Measurements from ENCODE around the gene TRIM61.
"Not testable (repeated sequence)": the region's sequence is repeated elsewhere in the genome, so short reads cannot be mapped to it uniquely, and the experiment has no call there.

TRIM61 gene

DNA sequence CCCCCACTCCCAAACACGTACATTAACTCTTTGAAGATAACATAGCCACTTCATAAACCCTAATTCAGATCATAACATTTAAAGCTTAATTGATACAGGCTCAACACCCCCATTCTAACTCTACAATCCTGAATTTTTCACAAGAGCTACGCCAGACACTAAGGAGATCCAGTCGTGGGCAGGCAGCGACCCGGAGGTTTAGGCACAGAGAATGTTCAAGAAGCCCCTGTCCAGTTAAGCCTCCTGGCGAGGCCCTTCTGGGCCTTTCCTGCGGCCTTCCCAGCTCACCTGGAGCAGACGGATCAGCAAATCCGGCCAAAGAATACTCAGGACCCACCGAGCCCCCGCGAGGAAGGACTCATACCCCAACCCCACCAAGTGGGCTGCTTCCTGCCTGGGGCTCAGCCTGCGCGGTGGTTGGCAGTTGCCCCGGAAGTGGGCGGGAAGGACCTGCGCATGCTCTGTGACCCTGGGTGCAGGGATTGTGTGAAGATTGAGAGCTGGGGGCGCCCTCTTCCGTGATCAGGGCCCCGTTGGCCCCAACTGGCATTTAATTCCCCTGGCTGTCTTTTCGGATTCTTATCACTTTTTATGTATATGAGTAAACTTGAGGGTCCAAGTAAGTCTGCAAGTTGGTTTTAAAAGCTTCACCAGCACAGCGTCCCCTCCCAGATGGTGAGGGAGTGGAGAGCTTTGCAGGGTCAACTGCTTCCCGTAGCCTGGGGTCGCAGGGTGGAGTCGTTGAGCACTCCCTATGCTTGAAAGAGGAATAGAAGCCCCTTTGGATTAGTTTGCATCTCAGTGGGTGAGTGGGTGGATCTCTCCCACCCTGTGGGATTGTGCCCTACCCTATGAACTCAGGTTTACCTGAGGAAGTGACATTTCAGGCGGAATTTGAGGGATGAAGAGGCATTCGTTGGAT, at the start of gene TRIM61:
Gene TRIM61, minus strand, starts transcription at position 415 of the 922 bp plus-strand sequence. CDS start 7,655 bp downstream, outside the sequence.
- no peak for DNase-seq

DNA sequence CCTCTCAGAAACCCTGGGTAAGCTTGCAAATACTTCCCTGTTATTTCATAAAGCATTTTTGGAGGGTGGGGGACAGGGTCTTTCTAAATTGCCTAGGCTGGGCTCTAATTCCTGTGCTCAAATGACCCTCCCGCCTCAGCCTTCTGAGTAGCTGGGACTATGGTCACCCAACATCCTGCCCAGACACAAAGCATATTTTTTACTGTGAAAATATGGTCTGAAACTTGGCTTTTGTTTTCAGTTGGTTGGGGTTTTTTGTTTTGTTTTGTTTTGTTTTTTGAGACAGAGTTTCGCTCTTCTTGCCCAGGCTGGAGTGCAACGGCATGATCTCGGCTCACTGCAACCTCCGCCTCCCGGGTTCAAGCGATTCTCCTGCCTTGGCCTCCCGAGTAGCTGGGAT, 48.3 kb upstream of the TRIM61 start:
- DNase-seq = not testable (repeated sequence)

DNA sequence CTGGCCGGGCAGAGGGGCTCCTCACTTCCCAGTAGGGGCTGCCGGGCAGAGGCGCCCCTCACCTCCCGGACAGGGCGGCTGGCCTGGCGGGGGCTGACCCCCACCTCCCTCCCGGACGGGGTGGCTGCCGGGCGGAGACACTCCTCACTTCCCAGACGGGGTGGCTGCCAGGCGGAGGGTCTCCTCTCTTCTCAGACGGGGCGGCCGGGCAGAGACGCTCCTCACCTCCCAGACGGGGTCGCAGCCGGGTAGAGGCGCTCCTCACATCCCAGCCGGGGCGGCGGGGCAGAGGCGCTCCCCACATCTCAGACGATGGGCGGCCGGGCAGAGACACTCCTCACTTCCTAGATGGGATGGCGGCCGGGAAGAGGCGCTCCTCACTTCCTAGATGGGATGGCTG, 42.5 kb upstream of the TRIM61 start:
- not testable (repeated sequence) for DNase-seq

DNA sequence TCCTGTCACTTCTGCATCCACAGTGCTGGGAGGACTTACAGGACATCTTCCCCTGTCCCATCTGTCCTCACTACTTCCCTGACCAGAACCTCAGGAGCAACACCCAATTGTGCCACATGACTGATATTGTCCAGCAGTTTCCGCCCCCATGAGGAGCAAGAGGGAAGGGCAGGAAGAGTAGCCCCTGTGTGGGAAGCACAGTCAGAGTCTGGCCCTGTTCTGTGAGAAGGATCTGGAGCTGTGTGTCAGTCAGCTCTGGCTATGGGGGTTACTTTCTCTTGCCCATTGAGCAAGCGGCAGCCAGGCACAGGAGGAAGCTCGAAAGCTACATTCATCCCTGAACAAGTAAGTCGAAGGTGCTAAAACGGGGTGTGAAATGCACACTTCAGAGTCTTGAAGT, 39.5 kb upstream of the TRIM61 start:
- peak; percentile 40 for DNase-seq

DNA sequence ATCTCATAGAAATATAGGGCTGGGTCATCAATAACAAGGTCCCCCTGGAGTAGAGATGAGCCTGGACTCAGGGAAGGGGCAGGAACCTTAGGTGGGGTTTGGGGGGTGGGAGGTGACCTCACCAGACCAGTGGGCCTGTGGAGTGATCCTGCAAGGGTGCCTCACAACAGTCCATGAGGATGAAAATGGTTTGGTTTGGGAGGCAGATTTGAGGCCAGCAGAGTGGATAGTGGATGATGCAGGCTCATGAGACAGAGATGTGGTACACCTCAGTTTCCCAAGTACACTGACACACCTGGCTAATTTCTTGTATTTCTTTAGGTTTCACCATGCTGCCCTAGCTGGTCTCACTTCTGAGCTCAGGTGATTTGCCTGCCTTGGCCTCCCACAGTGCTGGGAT, 36.2 kb upstream of the TRIM61 start:
- DNase-seq = no peak

DNA sequence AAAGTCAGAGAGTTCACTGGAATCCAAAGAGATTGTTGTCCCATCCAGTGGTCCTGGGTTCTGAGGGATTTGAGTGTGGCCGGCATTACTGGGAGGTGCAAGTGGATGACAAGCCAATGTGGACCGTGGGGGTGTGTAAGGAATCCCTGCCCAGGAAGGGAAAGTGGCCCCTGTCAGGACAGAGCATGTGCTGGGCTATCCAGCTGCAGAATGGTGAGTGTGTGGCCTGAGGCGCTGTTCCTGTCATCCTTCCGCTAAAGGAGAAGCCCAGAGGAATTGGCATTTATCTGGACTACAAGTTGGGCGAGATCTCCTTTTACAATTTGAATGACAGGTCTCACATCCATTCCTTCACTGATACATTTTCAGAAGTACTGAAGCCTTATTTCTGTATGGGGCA, 33.9 kb upstream of the TRIM61 start:
- DNase-seq = no peak

DNA sequence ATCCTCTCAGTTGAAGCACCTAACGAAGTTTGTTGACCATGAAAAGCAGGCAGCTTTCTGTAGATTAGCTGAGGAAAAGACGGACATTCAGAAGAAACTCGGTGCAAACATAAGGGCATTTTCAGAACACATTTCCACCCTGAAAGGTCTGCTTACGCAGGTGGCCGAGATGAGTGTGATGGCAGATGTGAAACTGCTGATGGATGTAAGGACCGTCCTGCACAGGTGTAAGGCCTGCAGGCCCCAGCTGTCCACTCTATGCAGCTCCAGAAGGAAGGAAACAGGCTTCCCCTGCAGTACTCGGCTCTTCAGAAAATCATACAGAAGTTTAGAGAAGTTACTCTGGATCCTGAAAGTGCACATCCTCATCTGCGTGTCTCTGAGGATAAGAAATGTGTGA, 33.5 kb upstream of the TRIM61 start:
- DNase-seq = no peak

DNA sequence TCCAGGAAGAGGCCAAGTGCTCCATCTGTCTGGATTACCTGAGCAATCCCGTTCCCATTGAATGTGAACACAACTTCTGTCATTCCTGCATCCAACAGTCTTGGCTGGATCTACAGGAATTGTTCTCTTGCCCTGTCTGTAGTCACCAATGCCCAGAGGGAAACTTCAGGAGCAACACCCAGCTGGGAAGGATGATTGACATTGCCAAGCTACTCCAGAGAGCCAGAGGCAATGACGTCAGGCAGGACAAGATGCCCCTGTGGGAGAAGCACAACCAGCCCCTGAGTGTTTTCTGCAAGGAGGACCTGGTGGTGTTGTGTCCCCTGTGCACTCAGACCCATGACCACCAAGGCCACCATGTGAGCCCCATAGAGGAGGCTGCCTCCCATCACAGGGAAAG, 33.0 kb upstream of the TRIM61 start:
- no peak for DNase-seq

DNA sequence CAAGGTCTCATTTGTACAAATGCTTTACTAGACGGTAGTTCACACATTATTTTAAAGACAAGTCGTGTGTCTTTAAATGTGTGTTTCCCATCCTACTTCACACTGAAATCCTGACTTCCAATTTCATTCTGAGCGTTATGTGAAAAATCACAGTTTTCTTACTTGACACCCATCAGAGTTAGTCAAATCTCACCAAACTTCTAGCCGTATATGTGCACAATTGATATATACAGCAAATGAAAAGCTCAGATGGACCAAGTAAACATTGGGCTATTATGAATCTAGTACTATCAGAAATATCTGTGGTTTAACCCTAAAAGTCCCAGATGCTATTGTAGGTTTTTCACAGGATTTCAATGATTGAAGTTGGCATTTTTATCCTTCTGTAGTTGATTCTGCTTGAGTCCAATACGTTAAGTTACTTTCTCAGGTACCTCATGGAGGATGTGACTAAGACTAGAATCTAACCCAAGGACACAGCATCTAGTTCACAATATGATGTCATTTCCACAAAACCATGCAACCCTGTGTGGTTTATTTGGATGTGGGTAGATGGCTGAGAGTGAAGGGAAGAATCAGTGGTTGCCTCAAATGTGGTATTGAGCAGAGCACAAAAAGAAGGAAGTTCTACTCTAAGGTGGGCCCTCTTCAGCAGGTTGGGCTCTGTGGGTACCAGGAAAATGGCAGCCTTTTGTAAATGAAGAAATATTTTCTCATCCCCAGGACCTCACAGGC, 32.2 kb upstream of the TRIM61 start:
- no peak for DNase-seq

DNA sequence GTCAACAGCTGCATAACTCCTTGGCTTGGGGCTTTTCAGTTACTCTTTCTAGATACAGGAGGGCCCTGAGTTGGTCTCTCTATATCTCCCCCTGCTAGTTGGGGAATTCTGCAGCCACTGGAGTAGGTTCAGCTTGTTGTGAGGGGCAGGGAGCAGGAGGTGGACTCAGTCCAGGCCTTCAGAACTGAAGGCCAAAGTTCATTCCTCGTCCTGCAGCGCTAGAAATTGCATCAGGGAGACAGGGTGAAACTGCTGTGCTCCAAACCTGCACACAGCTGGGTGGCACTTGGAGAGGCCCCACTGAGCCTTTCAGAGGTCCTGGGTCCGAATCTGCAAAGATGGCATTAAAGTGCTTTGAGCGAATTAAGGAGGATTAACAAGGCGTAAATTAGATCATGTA, 29.4 kb upstream of the TRIM61 start:
- no peak for DNase-seq

DNA sequence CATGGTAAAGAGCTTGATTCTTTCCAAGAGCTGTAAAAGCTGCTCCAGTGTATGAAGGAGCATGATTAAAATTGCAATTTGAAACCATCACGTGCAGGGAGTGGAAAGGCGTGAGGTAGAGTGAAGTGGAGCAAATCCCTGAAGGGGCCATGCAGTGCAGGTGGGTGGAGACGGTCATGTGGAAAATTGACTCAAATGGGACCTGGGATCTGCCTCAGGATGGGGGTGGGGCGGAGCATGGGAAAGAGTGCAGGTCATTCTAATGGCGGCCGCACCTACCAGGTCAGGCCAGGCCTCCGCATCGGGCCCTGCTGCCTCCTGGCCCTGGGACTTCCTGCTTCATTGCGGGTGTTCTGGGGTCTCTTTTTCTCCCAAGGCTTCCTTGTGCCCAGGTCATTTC, 29.0 kb upstream of the TRIM61 start:
- DNase-seq = no peak

DNA sequence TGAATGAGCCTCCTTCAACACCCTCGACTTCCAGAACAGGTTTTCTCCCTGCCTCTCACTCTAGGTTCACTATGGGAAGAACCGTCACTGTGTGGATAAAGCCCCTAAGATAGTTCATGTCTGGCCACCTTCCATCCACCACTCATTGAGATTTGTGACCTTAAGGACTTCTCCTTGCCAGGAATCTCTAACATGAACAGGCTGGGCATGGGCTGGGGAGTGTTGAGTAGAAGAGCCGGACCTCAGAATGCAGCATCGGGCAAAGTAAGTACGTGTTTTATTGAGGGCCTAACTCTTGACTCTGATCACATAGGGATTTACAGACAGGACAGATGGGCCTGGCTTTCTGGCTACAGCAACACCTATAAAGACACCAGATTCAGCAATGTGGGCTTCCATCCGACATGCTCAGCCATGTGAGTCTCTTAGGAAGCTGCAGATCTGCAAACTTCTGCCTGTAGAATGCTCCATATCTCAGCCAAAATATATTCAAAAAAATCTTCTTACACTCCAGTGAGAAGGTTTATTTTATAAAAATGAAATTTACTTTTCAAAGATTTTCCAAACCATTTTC, 28.0 kb upstream of the TRIM61 start:
- DNase-seq = no peak

DNA sequence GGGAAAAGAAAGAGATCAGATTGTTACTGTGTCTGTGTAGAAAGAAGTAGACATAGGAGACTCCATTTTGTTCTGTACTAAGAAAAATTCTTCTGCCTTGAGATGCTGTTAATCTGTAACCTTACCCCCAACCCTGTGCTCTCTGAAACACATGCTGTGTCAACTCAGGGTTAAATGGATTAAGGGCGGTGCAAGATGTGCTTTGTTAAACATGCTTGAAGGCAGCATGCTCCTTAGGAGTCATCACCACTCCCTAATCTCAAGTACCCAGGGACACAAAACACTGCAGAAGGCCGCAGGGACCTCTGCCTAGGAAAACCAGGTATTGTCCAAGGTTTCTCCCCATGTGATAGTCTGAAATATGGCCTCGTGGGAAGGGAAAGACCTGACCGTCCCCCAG, 24.5 kb upstream of the TRIM61 start:
- DNase-seq = not testable (repeated sequence)

DNA sequence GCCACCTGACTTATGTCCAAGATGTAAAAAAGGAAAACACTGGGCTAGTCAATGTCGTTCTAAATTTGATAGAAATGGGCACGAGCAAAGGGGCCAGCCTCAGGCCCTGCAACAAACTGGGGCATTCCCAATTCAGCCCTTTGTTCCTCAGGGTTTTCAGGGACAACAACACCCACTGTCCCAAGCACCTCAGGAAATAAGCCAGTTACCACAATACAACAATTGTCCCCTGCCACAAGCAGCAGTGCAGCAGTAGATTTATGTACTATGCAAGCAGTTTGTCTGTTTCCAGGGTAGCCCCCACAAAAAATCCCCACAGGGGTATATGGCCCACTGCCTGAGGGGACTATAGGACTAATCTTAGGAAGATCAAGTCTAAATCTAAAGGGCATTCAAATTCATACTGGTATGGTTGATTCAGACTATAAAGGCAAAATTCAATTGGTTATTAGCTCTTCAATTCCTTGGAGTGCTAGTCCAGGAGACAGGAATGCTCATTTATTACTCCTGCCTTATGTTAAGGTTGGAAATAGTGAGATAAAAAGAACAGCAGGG, 21.1 kb upstream of the TRIM61 start:
- not testable (repeated sequence) for DNase-seq

DNA sequence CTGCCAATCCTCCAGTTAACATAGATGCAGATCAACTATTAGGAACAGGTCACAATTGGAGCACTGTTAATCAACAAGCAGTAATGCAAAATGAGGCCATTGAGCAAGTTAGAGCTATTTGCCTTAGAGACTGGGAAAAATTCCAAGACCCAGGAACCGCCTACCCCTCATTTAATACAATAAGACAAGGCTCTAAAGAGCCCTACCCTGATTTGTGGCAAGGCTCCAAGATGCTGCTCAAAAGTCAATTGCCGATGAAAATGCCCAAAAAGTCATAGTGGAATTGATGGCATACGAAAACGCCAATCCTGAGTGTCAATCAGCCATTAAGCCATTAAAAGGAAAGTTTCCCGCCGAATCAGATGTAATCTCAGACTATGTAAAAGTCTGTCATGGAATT, 20.5 kb upstream of the TRIM61 start:
- DNase-seq = no peak

DNA sequence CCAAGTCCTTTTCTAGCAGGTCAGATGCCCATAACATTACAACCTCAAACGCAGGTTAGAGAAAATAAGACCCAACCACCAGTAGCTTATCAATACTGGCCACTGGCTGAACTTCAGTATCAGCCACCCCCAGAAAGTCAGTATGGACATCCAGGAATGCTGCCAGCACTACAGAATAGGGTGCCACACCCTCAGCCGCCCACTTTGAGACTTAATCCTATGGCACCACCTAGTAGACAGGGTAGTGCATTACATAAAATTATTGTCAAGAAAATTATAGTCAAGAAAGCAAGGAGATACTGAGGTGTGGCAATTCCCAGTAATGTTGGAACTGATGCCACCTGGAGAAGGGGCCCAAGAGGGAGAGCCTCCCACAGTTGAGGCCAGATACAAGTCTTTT, 19.9 kb upstream of the TRIM61 start:
- peak; percentile 38 for DNase-seq

DNA sequence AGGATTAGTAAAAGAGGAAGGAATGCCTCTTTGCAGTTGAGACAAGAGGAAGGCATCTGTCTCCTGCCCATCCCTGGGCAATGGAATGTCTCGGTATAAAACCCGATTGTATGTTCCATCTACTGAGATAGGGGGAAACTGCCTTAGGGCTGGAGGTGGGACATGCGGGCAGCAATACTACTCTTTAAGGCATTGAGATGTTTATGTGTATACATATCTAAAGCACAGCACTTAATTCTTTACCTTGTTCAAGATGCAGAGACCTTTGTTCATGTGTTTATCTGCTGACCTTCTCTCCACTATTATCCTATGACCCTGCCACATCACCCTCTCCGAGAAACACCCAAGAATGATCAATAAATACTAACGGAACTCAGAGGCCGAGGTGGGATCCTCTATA, 18.7 kb upstream of the TRIM61 start:
- DNase-seq = not testable (repeated sequence)

DNA sequence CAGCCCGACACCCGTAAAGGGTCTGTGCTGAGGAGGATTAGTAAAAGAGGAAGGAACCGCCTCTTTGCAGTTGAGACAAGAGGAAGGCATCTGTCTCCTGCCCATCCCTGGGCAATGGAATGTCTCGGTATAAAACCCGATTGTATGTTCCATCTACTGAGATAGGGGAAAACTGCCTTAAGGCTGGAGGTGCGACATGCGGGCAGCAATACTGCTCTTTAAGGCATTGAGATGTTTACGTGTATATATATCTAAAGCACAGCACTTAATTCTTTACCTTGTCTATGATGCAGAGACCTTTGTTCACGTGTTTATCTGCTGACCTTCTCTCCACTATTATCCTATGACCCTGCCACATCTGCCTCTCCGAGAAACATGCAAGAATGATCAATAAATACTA, 13.3 kb upstream of the TRIM61 start:
- DNase-seq = not testable (repeated sequence)

DNA sequence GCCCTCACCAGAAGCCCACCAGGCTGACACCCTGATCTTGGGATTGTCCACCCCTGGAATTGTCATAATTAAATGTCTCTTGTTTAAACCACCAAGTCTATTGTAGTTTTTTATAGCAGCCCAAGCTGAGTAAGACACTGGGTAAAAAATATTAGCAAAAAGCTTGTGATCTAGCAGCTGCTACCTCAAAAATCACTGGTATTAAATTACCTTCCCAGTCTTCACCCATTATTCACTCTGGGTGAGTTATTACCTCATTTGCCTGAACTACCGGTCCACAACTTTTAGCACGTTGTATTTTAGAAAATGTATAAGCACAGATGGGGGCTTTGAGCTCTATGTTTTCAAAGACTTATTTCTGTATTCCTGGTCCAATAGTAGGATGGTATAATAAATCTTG, 12.0 kb upstream of the TRIM61 start:
- no peak for DNase-seq

DNA sequence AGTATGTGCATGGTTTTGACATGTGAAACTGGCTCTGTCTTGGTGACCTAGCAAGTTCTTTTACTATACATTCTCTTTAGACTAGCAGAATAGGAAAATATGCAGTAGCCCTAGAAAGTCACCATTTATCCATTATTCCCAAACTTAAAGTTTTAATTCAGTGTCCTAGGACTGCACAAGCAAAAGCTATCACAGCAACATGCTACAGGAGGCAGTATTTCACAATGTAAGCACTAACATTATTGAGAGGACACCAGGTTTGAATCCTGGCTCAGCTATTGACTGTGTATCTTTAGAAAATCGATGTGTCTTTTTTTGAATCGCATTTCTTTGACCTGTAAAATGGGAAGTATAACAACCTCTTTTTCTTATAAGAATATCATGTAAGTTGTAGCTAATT, 5.5 kb downstream of the TRIM61 start:
- DNase-seq = not testable (repeated sequence)

DNA sequence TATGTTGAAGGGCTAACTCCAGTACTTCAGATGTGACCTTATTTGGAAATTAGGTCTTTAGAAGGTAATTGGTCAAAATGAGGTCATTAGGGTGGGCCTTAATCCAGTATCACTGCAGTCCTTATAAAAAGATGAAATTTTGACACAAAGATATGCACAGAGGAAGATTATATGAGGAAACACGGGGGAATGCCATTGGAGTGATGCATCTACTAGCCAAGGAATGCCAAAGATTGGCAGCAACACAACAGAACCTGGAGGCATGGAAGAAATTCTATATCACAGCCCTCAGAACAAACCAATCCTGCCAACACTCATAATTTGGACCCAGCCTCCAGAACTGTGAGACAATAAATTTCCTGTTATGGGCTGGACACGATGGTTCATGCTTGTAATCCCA, 17.6 kb downstream of the TRIM61 start:
- DNase-seq = no peak

DNA sequence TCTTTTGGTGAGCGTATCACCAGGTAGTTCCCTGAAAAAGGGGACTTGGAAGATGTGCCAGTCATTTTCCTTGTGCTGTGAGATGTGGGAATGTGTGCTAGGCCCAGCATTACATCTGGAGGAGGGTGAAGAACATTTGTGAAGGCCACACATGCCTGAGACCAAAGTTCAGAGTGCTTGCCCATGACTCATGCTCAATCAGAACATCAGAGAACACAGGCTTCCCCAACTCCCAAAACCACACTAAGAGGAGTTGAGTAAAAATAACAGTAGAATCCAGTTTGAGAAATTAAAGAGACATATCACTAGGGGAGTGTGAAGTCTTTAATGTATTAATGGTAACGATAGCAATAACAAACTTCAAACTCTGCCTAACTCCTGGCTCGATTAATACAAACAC, 18.0 kb downstream of the TRIM61 start:
- not testable (repeated sequence) for DNase-seq
